A673 (cell line): Measurements from ENCODE around the gene CBR3. TPM values are rescaled to one million over a fixed set of nuclear protein-coding genes. Genes with fewer than 3 reads are reported as not detected.

Experiments
- BruUV-seq: library from RNA; stranded (reverse); fragments of 400-500 nt; replicated peaks from 2 replicates; lab custom pipeline; 2021; lab: Mats Ljungman, UMichigan
- CTCF ChIA-PET: fragments of 300-600 bp; sonication (Branson Sonifier 250); formaldehyde crosslinking; loops from one replicate; lab custom pipeline; 2022; ENCODE audit warnings: antibody characterized with exemption; lab: Charles Lee
- POLR2A ChIA-PET: fragments of 300-600 bp; sonication (Branson Sonifier 250); formaldehyde crosslinking; loops from one replicate; lab custom pipeline; 2022; ENCODE audit warnings: antibody characterized with exemption; ENCODE audit not compliant: low non-redundant PET; lab: Charles Lee
- DNase-seq: peaks from one replicate; pipeline ENCODE4 v3.0.0-alpha.2; 2015; ENCODE audit warnings: low spot score
- H3K27ac ChIP-seq: fragments of 200-600 bp; sonication (generic); 2 replicates; pipeline ENCODE4 v1.5.1; 2016; ENCODE audit warnings: mixed run types, low read depth, mild to moderate bottlenecking, mixed read lengths, antibody characterized with exemption, low read length; ENCODE audit not compliant: poor library complexity, severe bottlenecking
- H3K27me3 ChIP-seq: fragments of 200-600 bp; sonication (generic); replicated peaks from 2 replicates; pipeline ENCODE4 v1.6.1; 2017; ENCODE audit warnings: mixed run types, low read depth, mild to moderate bottlenecking, mixed read lengths, antibody characterized with exemption, low read length; ENCODE audit not compliant: insufficient read depth, poor library complexity
- H3K36me3 ChIP-seq: fragments of 200-600 bp; sonication (generic); 2 replicates; pipeline ENCODE4 v1.6.1; 2016; ENCODE audit warnings: mixed run types, mild to moderate bottlenecking, mixed read lengths, antibody characterized with exemption, low read length; ENCODE audit not compliant: insufficient read depth, poor library complexity, severe bottlenecking
- H3K4me1 ChIP-seq: fragments of 200-600 bp; sonication (generic); 2 replicates; pipeline ENCODE4 v1.6.1; 2017; ENCODE audit warnings: mixed run types, mild to moderate bottlenecking, mixed read lengths, antibody characterized with exemption, low read length; ENCODE audit not compliant: insufficient read depth, poor library complexity, severe bottlenecking
- H3K4me3 ChIP-seq: fragments of 200-600 bp; sonication (generic); 2 replicates; pipeline ENCODE4 v1.5.1; 2016; ENCODE audit warnings: low read depth, mixed run types, mild to moderate bottlenecking, mixed read lengths, low read length; ENCODE audit not compliant: poor library complexity, severe bottlenecking
- H3K9me3 ChIP-seq: fragments of 200-600 bp; sonication (generic); 2 replicates; pipeline ENCODE4 v1.6.1; 2016; ENCODE audit warnings: mixed run types, low read depth, mild to moderate bottlenecking, mixed read lengths, antibody characterized with exemption, low read length; ENCODE audit not compliant: poor library complexity, severe bottlenecking
- EZH2 ChIP-seq: fragments of 200-600 bp; sonication (generic); IDR thresholded peaks from 2 replicates; pipeline ENCODE4 v1.6.1; 2017; ENCODE audit warnings: borderline replicate concordance, low read depth, mild to moderate bottlenecking, mixed read lengths, antibody characterized with exemption, low read length; ENCODE audit not compliant: poor library complexity, severe bottlenecking
- intact Hi-C: fragments of 100-400 bp; cut with micrococcal nuclease; formaldehyde crosslinking; loops from one replicate; pipeline ENCODE4 v1.10.0; 2022; ENCODE audit not compliant: unreplicated experiment
- total RNA-seq: library from RNA; stranded (reverse); gene quantifications from 2 replicates; pipeline ENCODE4 v1.2.3, GENCODE V29; 2021
- TF ChIP-seq, protein P1 (sequence below): fragments of 300-800, 200-600 bp; sonication (generic); conservative IDR thresholded peaks from 2 replicates; pipeline ENCODE4 v1.5.1; 2017; ENCODE audit warnings: low read depth, mild to moderate bottlenecking, antibody characterized with exemption, low read length, moderate library complexity, mixed read lengths

CBR3 gene
- total RNA-seq, 1 experiment from 2014 or later, result 12.3 TPM

DNA sequence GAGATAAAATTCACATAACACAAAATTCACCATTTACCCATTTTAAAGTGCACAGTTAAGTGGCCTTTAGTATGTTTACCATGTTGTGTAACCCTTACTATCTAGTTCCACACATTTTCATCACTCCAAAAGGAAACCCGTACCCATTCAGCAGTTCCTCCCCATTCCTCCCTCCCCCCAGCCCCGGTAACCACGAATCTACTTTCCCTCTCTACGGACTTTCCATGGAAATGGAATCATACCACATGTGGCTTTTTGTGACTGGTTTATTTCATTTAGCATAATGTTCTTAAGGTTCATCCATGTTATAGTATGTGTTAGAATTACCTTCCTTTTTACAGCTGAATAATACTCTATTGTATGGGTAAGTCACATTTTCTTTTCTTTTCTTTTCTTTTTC lies 32.7 kb downstream of the CBR3 start:
- BruUV-seq, result no TSS peak
- no peak for DNase-seq
- Histone ChIP-seq H3K9me3 (no peaks in the 10 kb centered on the region), H3K4me1 (no peaks in the 10 kb centered on the region), H3K27ac (no peak overlapping the region), H3K4me3 (no peak overlapping the region), H3K27me3 (no peaks in the 10 kb centered on the region), H3K36me3 (no peaks in the 10 kb centered on the region)
- intact Hi-C loops, result no loop called here
- CTCF ChIA-PET, result no interaction called here
- no peak for TF ChIP-seq EZH2
- TF ChIP-seq, protein P1, sequence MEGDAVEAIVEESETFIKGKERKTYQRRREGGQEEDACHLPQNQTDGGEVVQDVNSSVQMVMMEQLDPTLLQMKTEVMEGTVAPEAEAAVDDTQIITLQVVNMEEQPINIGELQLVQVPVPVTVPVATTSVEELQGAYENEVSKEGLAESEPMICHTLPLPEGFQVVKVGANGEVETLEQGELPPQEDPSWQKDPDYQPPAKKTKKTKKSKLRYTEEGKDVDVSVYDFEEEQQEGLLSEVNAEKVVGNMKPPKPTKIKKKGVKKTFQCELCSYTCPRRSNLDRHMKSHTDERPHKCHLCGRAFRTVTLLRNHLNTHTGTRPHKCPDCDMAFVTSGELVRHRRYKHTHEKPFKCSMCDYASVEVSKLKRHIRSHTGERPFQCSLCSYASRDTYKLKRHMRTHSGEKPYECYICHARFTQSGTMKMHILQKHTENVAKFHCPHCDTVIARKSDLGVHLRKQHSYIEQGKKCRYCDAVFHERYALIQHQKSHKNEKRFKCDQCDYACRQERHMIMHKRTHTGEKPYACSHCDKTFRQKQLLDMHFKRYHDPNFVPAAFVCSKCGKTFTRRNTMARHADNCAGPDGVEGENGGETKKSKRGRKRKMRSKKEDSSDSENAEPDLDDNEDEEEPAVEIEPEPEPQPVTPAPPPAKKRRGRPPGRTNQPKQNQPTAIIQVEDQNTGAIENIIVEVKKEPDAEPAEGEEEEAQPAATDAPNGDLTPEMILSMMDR, result no peak
- POLR2A ChIA-PET, result no interaction called here

DNA sequence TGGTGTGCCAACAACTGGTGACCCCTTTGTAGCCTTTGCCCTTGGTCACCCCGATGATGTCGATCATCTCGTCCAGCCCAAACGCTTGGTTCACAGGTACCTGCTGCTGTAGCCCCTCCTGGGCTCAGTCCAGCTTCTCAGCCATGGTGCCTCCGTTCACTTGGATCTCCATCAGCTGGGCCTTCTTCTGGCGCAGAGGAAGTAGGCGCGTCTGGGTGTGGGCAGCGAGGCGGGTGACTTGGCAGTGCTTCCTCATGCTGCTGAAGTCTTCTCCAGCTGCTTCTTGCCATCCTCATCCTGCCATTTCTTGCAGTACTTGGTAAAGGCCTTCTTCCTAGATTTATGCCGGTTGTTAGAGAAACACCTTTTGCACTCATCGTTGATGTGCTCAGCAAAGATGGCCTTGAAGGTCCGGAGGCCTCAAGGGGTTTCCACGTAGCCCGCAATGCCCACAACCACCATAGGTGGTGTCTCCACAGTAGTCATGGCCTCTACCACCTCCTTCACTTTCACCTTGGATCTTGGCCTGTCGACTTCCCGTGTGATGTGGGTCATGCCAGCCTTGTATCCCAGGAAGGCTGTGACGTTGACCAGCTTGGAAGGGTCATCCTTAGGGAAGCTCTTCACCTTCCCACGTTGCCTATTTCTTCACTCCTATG lies 34.7 kb downstream of the CBR3 start:
- ChIA-PET CTCF (no interaction called here), POLR2A (no interaction called here)
- no peak overlapping the region for H3K27ac ChIP-seq
- intact Hi-C loops, result no loop called here
- no peaks in the 10 kb centered on the region for H3K9me3 ChIP-seq
- no peak for DNase-seq
- no peak overlapping the region for H3K4me3 ChIP-seq
- H3K4me1 ChIP-seq, result no peaks in the 10 kb centered on the region
- no TSS peak for BruUV-seq
- H3K27me3 ChIP-seq, result no peaks in the 10 kb centered on the region
- no peaks in the 10 kb centered on the region for H3K36me3 ChIP-seq
- no peak for TF ChIP-seq EZH2
- TF ChIP-seq, protein P1, result 0 out of 2 replicates have a peak, but pooled peaks have one; percentile 19

DNA sequence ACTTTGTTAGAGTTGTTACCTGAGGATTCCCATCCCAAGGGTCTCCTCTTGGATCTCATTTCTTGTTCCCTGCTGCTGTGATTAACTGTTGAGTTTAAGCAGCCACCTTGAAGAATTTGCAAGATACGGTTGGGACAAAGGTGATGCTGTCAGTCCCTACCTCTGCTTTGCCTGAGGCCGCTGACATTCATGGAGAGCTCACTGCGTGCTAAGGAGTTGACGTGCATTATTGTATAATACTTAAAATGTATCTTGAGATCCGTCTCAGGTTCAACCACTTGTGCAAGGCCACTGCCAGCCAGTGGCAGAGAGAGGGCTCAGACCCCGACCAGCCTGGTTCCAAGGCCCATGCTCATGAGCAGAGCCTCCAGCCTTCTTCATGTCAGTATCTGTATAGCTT lies 35.9 kb downstream of the CBR3 start:
- ChIA-PET CTCF (no interaction called here), POLR2A (no interaction called here)
- intact Hi-C loops, result no loop called here
- Histone ChIP-seq H3K9me3 (no peaks in the 10 kb centered on the region), H3K36me3 (no peaks in the 10 kb centered on the region), H3K4me1 (no peaks in the 10 kb centered on the region), H3K4me3 (no peak overlapping the region), H3K27me3 (no peaks in the 10 kb centered on the region), H3K27ac (no peak overlapping the region)
- no TSS peak for BruUV-seq
- TF ChIP-seq EZH2, result no peak
- DNase-seq, result no peak

DNA sequence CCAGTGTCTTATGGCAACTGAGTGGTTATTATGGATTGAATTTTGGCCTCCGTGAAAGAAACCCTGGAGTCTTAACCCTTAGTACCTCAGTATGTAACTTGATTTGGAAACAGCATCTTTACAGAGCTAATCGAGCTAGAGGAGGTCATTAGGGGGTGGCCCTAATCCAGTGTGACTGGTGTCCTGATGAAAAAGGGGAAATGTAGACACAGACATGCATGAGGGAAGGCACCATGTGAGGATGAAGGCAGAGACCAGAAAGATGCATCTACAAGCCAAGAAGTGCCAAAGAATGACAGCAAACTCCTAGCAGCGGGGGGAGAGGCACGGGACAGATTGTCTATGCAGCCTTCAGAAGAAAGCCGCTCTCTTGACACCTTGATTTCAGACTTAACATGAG lies 36.5 kb downstream of the CBR3 start:
- no peak for TF ChIP-seq EZH2
- TF ChIP-seq, protein P1, result no peak
- H3K27me3 ChIP-seq, result no peaks in the 10 kb centered on the region
- no peaks in the 10 kb centered on the region for H3K9me3 ChIP-seq
- POLR2A ChIA-PET, result no interaction called here
- H3K27ac ChIP-seq, result no peak overlapping the region
- BruUV-seq, result no TSS peak
- CTCF ChIA-PET, result no interaction called here
- DNase-seq, result no peak
- H3K36me3 ChIP-seq, result no peaks in the 10 kb centered on the region
- no peak overlapping the region for H3K4me3 ChIP-seq
- H3K4me1 ChIP-seq, result no peaks in the 10 kb centered on the region
- intact Hi-C loops, result no loop called here
